AG04450 (cell line): ENCODE measurements around the gene TMEM131. TPM values are rescaled to one million over a fixed set of nuclear protein-coding genes. Genes with fewer than 3 reads are reported as not detected.
"Not testable (repeated sequence)": the region's sequence is repeated elsewhere in the genome, so short reads cannot be mapped to it uniquely, and the experiment has no call there.

ENCODE experiments used
- CTCF ChIA-PET: fragments of 300-600, 350-600 bp; formaldehyde crosslinking; extraction: SDS; loops from one replicate; lab custom pipeline; 2022; ENCODE audit warnings: antibody characterized with exemption, inconsistent platforms; lab: Charles Lee
- POLR2A ChIA-PET: fragments of 350-600 bp; formaldehyde crosslinking; extraction: SDS; loops from one replicate; lab custom pipeline; 2021; ENCODE audit warnings: antibody characterized with exemption, inconsistent platforms; lab: Yijun Ruan, JAX
- DNase-seq: peaks from one replicate; pipeline ENCODE4 v3.0.0-alpha.2; 2011; ENCODE audit warnings: low read depth, low spot score
- H3K27ac ChIP-seq: one replicate; pipeline ENCODE4 v1.5.1; 2012; ENCODE audit warnings: low read depth, low read length, control low read depth
- H3K27me3 ChIP-seq: one replicate; pipeline ENCODE4 v1.6.0; 2012; ENCODE audit warnings: low read length; ENCODE audit not compliant: control insufficient read depth, insufficient read depth
- H3K4me3 ChIP-seq: 2 replicates; pipeline ENCODE4 v1.5.1; 2011; ENCODE audit warnings: mild to moderate bottlenecking, low read depth, low read length, control low read depth
- H3K9me3 ChIP-seq: 2 replicates; pipeline ENCODE4 v1.5.1; 2012; ENCODE audit warnings: low read length; ENCODE audit not compliant: control insufficient read depth, insufficient read depth
- CTCF ChIP-seq: IDR thresholded peaks from 2 replicates; pipeline ENCODE4 v1.5.1; 2011; ENCODE audit warnings: low read depth, low read length, control low read depth, inconsistent platforms
- polyA plus RNA-seq: library from polyadenylated mRNA; depleted of rRNA; stranded (reverse); fragments of >200 nt; gene quantifications from 2 replicates; pipeline ENCODE4 v1.2.3, GENCODE V29; 2011

Gene TMEM131
- polyA plus RNA-seq, 1 experiment: 24.4 TPM

- POLR2A ChIA-PET: no interaction called here
- CTCF ChIA-PET: no interaction called here
- Histone ChIP-seq H3K4me3 (no peak overlapping the region), H3K27ac (no peak overlapping the region), H3K9me3 (no peaks in the 10 kb centered on the region), H3K27me3 (no peaks in the 10 kb centered on the region)
- TF ChIP-seq CTCF: no peak
- DNase-seq: no peak
Observed at GRCh38 chr2:97906307-97906706, 89.4 kb downstream of the TMEM131 start.

- Histone ChIP-seq H3K9me3 (no peaks in the 10 kb centered on the region), H3K27me3 (no peaks in the 10 kb centered on the region), H3K4me3 (no peak overlapping the region), H3K27ac (no peak overlapping the region)
- DNase-seq: no peak
- TF ChIP-seq CTCF: no peak
- CTCF ChIA-PET: no interaction called here
- POLR2A ChIA-PET: no interaction called here
Observed at GRCh38 chr2:97905294-97905693, 90.5 kb downstream of the TMEM131 start.

- POLR2A ChIA-PET: no interaction called here
Observed at GRCh38 chr2:97901862-97902261, 93.9 kb downstream of the TMEM131 start.

GRCh38 chr2:97900806-97901205 lies 94.9 kb downstream of the TMEM131 start:
- peak; percentile 1 for DNase-seq
- H3K4me3 ChIP-seq: no peak overlapping the region
- no peaks in the 10 kb centered on the region for H3K27me3 ChIP-seq
- ChIA-PET POLR2A (interaction anchor here (0.9 to 1.9 kb wide), 2 partner anchors 31 to 66 kb away, joined by 3 to 10 read pairs; no protein-coding TSS in a partner anchor), CTCF (no interaction called here)
- H3K27ac ChIP-seq: no peak overlapping the region
- no peak for TF ChIP-seq CTCF
- H3K9me3 ChIP-seq: no peaks in the 10 kb centered on the region

More at GRCh38 chr2:97901862-97902261, 93.9 kb downstream of the TMEM131 start:
- Histone ChIP-seq H3K9me3 (no peaks in the 10 kb centered on the region), H3K27me3 (no peaks in the 10 kb centered on the region), H3K4me3 (no peak overlapping the region), H3K27ac (no peak overlapping the region)
- DNase-seq: no peak
- TF ChIP-seq CTCF: no peak
- CTCF ChIA-PET: no interaction called here

GRCh38 chr2:97893042-97893441 lies 102.7 kb downstream of the TMEM131 start:
- CTCF ChIA-PET, H3K9me3 ChIP-seq, H3K4me3 ChIP-seq, DNase-seq, H3K27ac ChIP-seq, POLR2A ChIA-PET, H3K27me3 ChIP-seq: not testable (repeated sequence)

- peaks cover 7% of the 10 kb centered on the region for H3K9me3 ChIP-seq
- no peak overlapping the region for H3K27ac ChIP-seq
- no peaks in the 10 kb centered on the region for H3K27me3 ChIP-seq
- no peak for TF ChIP-seq CTCF
- CTCF ChIA-PET: no interaction called here
- H3K4me3 ChIP-seq: no peak overlapping the region
- DNase-seq: no peak
- POLR2A ChIA-PET: no interaction called here
Observed at GRCh38 chr2:97891611-97892010, 104.1 kb downstream of the TMEM131 start.
